Measurements from ENCODE around the gene FAM168B.

GRCh38 chr2:131055169-131056065 lies 37.8 kb downstream of the FAM168B start:
- TF ChIP-seq GLIS3 (CRISPR knock-in tag; IDR thresholded peaks at IDR 0.05) (no peak), POU6F1 (CRISPR knock-in tag; IDR thresholded peaks at IDR 0.05; ENCODE audit: borderline replicate concordance, low read depth) (no peak), TOX (CRISPR knock-in tag; IDR thresholded peaks at IDR 0.05; ENCODE audit: borderline replicate concordance) (no peak), ZFP3 (CRISPR knock-in tag; IDR thresholded peaks at IDR 0.05) (no peak), ZFP30 (CRISPR knock-in tag; IDR thresholded peaks at IDR 0.05) (no peak), PATZ1 (CRISPR knock-in tag; IDR thresholded peaks at IDR 0.05; ENCODE audit: borderline replicate concordance) (no peak), TCF4 (CRISPR knock-in tag; IDR thresholded peaks at IDR 0.05; ENCODE audit: borderline replicate concordance) (no peak), BACH2 (CRISPR knock-in tag; IDR thresholded peaks at IDR 0.05; ENCODE audit: borderline replicate concordance) (no peak), ZC3H10 (CRISPR knock-in tag; IDR thresholded peaks at IDR 0.05) (no peak), ISL1 (CRISPR knock-in tag; IDR thresholded peaks at IDR 0.05) (no peak)
